SK-N-SH (cell line): ENCODE results near the gene DLX2.

ENCODE experiments used
- EP300 ChIP-seq, 2 experiments: IDR thresholded peaks; 2 replicates each; pipeline versions ENCODE4 v1.4.0 to v1.6.1; 2012; ENCODE audit warnings: borderline replicate concordance in 1 of 2, low read depth in 1 of 2, low read length in 1 of 2
- EZH2phosphoT487 ChIP-seq: fragments of 200-600 bp; sonication (generic); IDR thresholded peaks from 2 replicates; pipeline ENCODE4 v1.6.1; 2017; ENCODE audit warnings: low read depth, mixed run types, mild to moderate bottlenecking, antibody characterized with exemption, moderate library complexity, borderline replicate concordance
- FOXJ3 ChIP-seq: sonication (generic); formaldehyde crosslinking; IDR thresholded peaks from 2 replicates; pipeline ENCODE4 v1.5.1; 2020; ENCODE audit warnings: mild to moderate bottlenecking, missing genetic modification reagents
- FOXM1 ChIP-seq: IDR thresholded peaks from 2 replicates; pipeline ENCODE4 v1.4.0; 2012; ENCODE audit warnings: low read depth, mild to moderate bottlenecking
- POLR2AphosphoS5 ChIP-seq: IDR thresholded peaks from 2 replicates; pipeline ENCODE4 v1.6.1; 2012; ENCODE audit warnings: low read depth, low read length
- RAD21 ChIP-seq: IDR thresholded peaks from 2 replicates; pipeline ENCODE4 v1.6.1; 2012; ENCODE audit warnings: mild to moderate bottlenecking, low read length
- TAF1 ChIP-seq: IDR thresholded peaks from 2 replicates; pipeline ENCODE4 v1.6.1; 2012; ENCODE audit warnings: low read depth, mild to moderate bottlenecking, low read length, moderate library complexity, borderline replicate concordance
- TF ChIP-seq, protein P1 (sequence below): fragments of 200-600 bp; sonication (generic); IDR thresholded peaks from 2 replicates; pipeline ENCODE4 v1.6.1; 2017; ENCODE audit warnings: antibody characterized with exemption, mild to moderate bottlenecking, moderate library complexity

DNA sequence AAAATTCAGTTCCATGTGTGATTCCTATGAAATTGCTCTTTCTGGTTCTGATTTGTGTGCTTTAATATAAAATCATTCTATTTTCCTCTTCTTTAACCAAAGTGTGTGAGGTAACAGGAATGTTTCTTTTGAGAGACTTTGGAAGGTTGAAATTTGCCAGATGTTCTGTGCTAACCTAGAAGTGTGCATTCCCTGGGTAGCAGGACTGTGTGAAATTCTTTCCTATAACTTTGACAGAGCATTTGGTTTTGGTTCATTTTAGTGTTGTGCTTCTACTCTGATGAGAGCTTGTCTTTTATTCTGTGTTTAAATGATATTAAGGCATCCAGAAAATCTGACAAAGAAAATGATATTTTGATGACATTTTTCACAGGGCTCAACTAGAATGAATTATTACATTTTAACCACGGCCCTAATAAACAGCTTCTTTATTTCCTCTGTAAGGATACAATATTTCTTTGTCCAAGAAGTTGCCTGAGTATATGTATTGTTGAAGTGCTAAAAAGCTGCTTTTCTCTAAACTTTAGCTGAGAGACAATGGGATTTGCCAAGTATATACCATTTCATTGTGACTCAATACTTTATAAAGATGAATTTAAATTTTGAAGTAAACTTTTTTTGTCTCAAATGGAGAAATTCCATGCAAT, 52.1 kb downstream of the DLX2 start:
- TF ChIP-seq RAD21 (no peak), EP300 (IDR thresholded peaks at IDR 0.05; ENCODE audit: borderline replicate concordance in 1 of 2, low read depth in 1 of 2, low read length in 1 of 2) (no peak), EZH2phosphoT487 (no peak), FOXJ3 (no peak), POLR2AphosphoS5 (no peak), FOXM1 (no peak), TAF1 (no peak)
- TF ChIP-seq, protein P1, sequence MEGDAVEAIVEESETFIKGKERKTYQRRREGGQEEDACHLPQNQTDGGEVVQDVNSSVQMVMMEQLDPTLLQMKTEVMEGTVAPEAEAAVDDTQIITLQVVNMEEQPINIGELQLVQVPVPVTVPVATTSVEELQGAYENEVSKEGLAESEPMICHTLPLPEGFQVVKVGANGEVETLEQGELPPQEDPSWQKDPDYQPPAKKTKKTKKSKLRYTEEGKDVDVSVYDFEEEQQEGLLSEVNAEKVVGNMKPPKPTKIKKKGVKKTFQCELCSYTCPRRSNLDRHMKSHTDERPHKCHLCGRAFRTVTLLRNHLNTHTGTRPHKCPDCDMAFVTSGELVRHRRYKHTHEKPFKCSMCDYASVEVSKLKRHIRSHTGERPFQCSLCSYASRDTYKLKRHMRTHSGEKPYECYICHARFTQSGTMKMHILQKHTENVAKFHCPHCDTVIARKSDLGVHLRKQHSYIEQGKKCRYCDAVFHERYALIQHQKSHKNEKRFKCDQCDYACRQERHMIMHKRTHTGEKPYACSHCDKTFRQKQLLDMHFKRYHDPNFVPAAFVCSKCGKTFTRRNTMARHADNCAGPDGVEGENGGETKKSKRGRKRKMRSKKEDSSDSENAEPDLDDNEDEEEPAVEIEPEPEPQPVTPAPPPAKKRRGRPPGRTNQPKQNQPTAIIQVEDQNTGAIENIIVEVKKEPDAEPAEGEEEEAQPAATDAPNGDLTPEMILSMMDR: no peak
